Measurements from ENCODE around the gene NAV2.

DNA sequence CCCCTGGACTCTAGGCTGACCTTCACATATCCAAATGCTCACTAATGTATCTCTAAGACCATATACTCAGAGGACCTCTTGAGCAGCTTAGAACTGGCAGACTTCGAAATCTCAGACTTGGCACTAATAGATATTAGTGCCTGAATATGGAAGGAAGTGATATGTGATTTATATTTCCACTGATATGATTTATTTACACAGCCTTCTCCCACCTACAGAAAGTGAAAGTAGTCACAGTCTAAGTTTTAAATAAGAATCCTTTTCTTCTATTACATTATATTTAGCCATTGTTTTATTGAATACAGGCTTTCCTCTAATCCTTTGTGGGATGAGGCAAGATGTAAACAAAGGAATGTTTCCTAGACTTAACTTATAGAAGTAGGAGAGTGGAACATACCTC is 6.7 kb upstream of the NAV2 start:
- TF ChIP-seq EZH2 (IDR thresholded peaks at IDR 0.05) (no peak), POLR2AphosphoS5 (IDR thresholded peaks at IDR 0.05; ENCODE audit: borderline replicate concordance, low read depth, low read length) (no peak)

All from SK-N-MC (cell line).